H9 (cell line): Measurements from ENCODE around the gene LITAF. TPM values are rescaled to one million over a fixed set of nuclear protein-coding genes. Genes with fewer than 3 reads are reported as not detected.

Experiments used
- DNase-seq: peaks from one replicate; pipeline ENCODE4 v3.0.0-alpha.2; 2017
- H2AFZ ChIP-seq: one replicate; pipeline ENCODE4 v1.6.1; 2013; ENCODE audit warnings: mild to moderate bottlenecking, low read length, control low read depth, moderate library complexity
- H2AK5ac ChIP-seq: 2 replicates; pipeline ENCODE4 v1.6.1; 2013; ENCODE audit warnings: low read length, control low read depth, mixed read lengths; ENCODE audit not compliant: insufficient read length
- H2BK120ac ChIP-seq: one replicate; pipeline ENCODE4 v1.6.1; 2013; ENCODE audit warnings: low read depth, mild to moderate bottlenecking, low read length, control low read depth, inconsistent platforms; ENCODE audit not compliant: poor library complexity, severe bottlenecking
- H2BK12ac ChIP-seq: 2 replicates; pipeline ENCODE4 v1.6.1; 2013; ENCODE audit warnings: low read length, control low read depth, mixed read lengths, low read depth; ENCODE audit not compliant: insufficient read length
- H2BK15ac ChIP-seq: 2 replicates; pipeline ENCODE4 v1.6.1; 2013; ENCODE audit warnings: low read depth, low read length, control low read depth
- H2BK20ac ChIP-seq: one replicate; pipeline ENCODE4 v1.6.1; 2013; ENCODE audit warnings: low read depth, mild to moderate bottlenecking, low read length, control low read depth, inconsistent platforms; ENCODE audit not compliant: poor library complexity, severe bottlenecking
- H2BK5ac ChIP-seq: 2 replicates; pipeline ENCODE4 v1.6.1; 2013; ENCODE audit warnings: low read length, control low read depth, mixed read lengths; ENCODE audit not compliant: insufficient read length
- H3K14ac ChIP-seq: 2 replicates; pipeline ENCODE4 v1.6.1; 2013; ENCODE audit warnings: low read length, control low read depth; ENCODE audit not compliant: insufficient read depth
- H3K18ac ChIP-seq: 2 replicates; pipeline ENCODE4 v1.6.1; 2013; ENCODE audit warnings: low read depth, mild to moderate bottlenecking, mixed read lengths, low read length, control low read depth; ENCODE audit not compliant: insufficient read length
- H3K23ac ChIP-seq: 2 replicates; pipeline ENCODE4 v1.6.1; 2013; ENCODE audit warnings: low read length, control low read depth, mixed read lengths, low read depth; ENCODE audit not compliant: insufficient read length
- H3K23me2 ChIP-seq: 2 replicates; pipeline ENCODE4 v1.6.1; 2013; ENCODE audit warnings: low read depth, mild to moderate bottlenecking, mixed read lengths, low read length, control low read depth; ENCODE audit not compliant: insufficient read length, poor library complexity, severe bottlenecking
- H3K27ac ChIP-seq: 2 replicates; pipeline ENCODE4 v1.5.1; 2013; ENCODE audit warnings: low read length, control low read depth, mixed read lengths, low read depth; ENCODE audit not compliant: insufficient read length
- H3K27me3 ChIP-seq: 2 replicates; pipeline ENCODE4 v1.6.1; 2013; ENCODE audit warnings: low read length, control low read depth, inconsistent platforms; ENCODE audit not compliant: insufficient read depth
- H3K4ac ChIP-seq: 2 replicates; pipeline ENCODE4 v1.6.1; 2013; ENCODE audit warnings: low read depth, mild to moderate bottlenecking, control low read depth, inconsistent platforms, low read length, moderate library complexity
- H3K4me1 ChIP-seq: 2 replicates; pipeline ENCODE4 v1.6.1; 2013; ENCODE audit warnings: low read length, control low read depth, inconsistent platforms; ENCODE audit not compliant: insufficient read depth
- H3K4me2 ChIP-seq: 2 replicates; pipeline ENCODE4 v1.6.1; 2013; ENCODE audit warnings: low read length, control low read depth, mixed read lengths; ENCODE audit not compliant: insufficient read length, insufficient read depth
- H3K56ac ChIP-seq: 2 replicates; pipeline ENCODE4 v1.6.1; 2013; ENCODE audit warnings: low read depth, mild to moderate bottlenecking, mixed read lengths, low read length, control low read depth; ENCODE audit not compliant: insufficient read length
- H3K79me1 ChIP-seq: 2 replicates; pipeline ENCODE4 v1.6.1; 2013; ENCODE audit warnings: low read depth, mild to moderate bottlenecking, moderate library complexity, low read length, control low read depth, inconsistent platforms; ENCODE audit not compliant: insufficient read depth, poor library complexity, severe bottlenecking
- H3K79me2 ChIP-seq: 2 replicates; pipeline ENCODE4 v1.6.1; 2013; ENCODE audit warnings: low read length, control low read depth, inconsistent platforms; ENCODE audit not compliant: insufficient read depth
- H3K9ac ChIP-seq: 2 replicates; pipeline ENCODE4 v1.6.1; 2013; ENCODE audit warnings: low read length, control low read depth, mixed read lengths; ENCODE audit not compliant: insufficient read length; ENCODE audit errors: extremely low read depth
- H3K9me3 ChIP-seq: one replicate; pipeline ENCODE4 v1.6.1; 2013; ENCODE audit warnings: low read depth, low read length, inconsistent platforms; ENCODE audit not compliant: control insufficient read depth
- H3T11ph ChIP-seq: one replicate; pipeline ENCODE4 v1.6.1; 2013; ENCODE audit warnings: mild to moderate bottlenecking, low read length, control low read depth, inconsistent platforms
- H4K20me1 ChIP-seq: one replicate; pipeline ENCODE4 v1.6.1; 2013; ENCODE audit not compliant: control insufficient read depth, insufficient read length, insufficient read depth
- H4K5ac ChIP-seq: 2 replicates; pipeline ENCODE4 v1.6.1; 2013; ENCODE audit warnings: low read depth, mild to moderate bottlenecking, mixed read lengths, low read length, control low read depth; ENCODE audit not compliant: insufficient read length
- H4K8ac ChIP-seq: replicated peaks from 2 replicates; pipeline ENCODE4 v1.6.1; 2013; ENCODE audit warnings: low read length, control low read depth, mixed read lengths, low read depth; ENCODE audit not compliant: insufficient read length
- H4K91ac ChIP-seq: 2 replicates; pipeline ENCODE4 v1.6.1; 2013; ENCODE audit warnings: low read depth, mild to moderate bottlenecking, moderate library complexity, mixed read lengths, low read length, control low read depth; ENCODE audit not compliant: insufficient read length
- H3K27ac Mint-ChIP-seq, 3 experiments: 2 replicates in 2 of 3; 3 replicates in 1 of 3; pipeline ENCODE4 v1.8.0; 2020 to 2021; ENCODE audit warnings: mixed read lengths in 3 of 3, mild to moderate bottlenecking in 1 of 3, moderate library complexity in 1 of 3
- H3K27me3 Mint-ChIP-seq: 2 replicates; pipeline ENCODE4 v1.8.0; 2021; ENCODE audit warnings: low read depth, mild to moderate bottlenecking, moderate library complexity, mixed read lengths
- H3K36me3 Mint-ChIP-seq, 3 experiments: 2 replicates in 2 of 3; 3 replicates in 1 of 3; pipeline ENCODE4 v1.8.0; 2020 to 2021; ENCODE audit warnings: low read depth in 3 of 3, mixed read lengths in 3 of 3; ENCODE audit not compliant: insufficient read depth in 1 of 3
- H3K4me1 Mint-ChIP-seq, 2 experiments: 2 replicates each; pipeline ENCODE4 v1.8.0; 2020; ENCODE audit warnings: mixed read lengths in 2 of 2
- H3K4me3 Mint-ChIP-seq, 2 experiments: 2 replicates in 1 of 2; 3 replicates in 1 of 2; pipeline ENCODE4 v1.8.0; 2020 to 2021; ENCODE audit warnings: mild to moderate bottlenecking in 2 of 2, mixed read lengths in 2 of 2, moderate library complexity in 1 of 2
- H3K9me3 Mint-ChIP-seq, 2 experiments: 2 replicates in 1 of 2; 3 replicates in 1 of 2; pipeline ENCODE4 v1.8.0; 2020; ENCODE audit warnings: mild to moderate bottlenecking in 2 of 2, mixed read lengths in 2 of 2, moderate library complexity in 1 of 2
- CTCF ChIP-seq: fragments of 200-600 bp; sonication (generic); conservative IDR thresholded peaks from 3 replicates; pipeline ENCODE4 v1.8.0; 2021; ENCODE audit warnings: antibody characterized with exemption, mild to moderate bottlenecking
- WGBS: extraction: QIAGEN DNeasy Blood & Tissue Kit; methylation state at CpG from one replicate; pipeline ENCODE4 v1.1.7; 2013; ENCODE audit warnings: missing lambda C conversion rate, low lambda C conversion rate, mixed read lengths; ENCODE audit not compliant: insufficient read length; ENCODE audit errors: extremely low coverage; 5-methylcytosine and 5-hydroxymethylcytosine counted together
- total RNA-seq: library from RNA; stranded (reverse); gene quantifications from 2 replicates; pipeline ENCODE4 v1.2.1, GENCODE V29; 2021

The LITAF gene
- total RNA-seq, 1 experiment from 2014 or later: 249 TPM

- no peak for DNase-seq
- H3K36me3 Mint-ChIP-seq: peaks cover 0 to 60% (median 43%) of the 10 kb centered on the region in 3 experiments; a peak in 5 of 7 replicates
These were observed 10.1 kb downstream of the LITAF start for GRCh38 chr16:11576427-11577289.

More at GRCh38 chr16:11576427-11577289, 10.1 kb downstream of the LITAF start:
- no peak overlapping the region for H4K5ac ChIP-seq
- Mint-ChIP-seq H3K9me3 (peaks cover 0 to 7% of the 10 kb centered on the region in 2 experiments; a peak in 1 of 5 replicates), H3K4me1 (peaks cover 35 to 46% of the 10 kb centered on the region in 2 experiments), H3K27ac (peak overlapping the region in 2 of 3 experiments; percentile 2 to 61; a peak in 3 of 7 replicates), H3K27me3 (no peaks in the 10 kb centered on the region), H3K4me3 (no peak overlapping the region)
- H3K79me2 ChIP-seq: peaks cover 3% of the 10 kb centered on the region; the same call in 1 of the 2 replicates
- H3K4me1 ChIP-seq: peaks cover 2% of the 10 kb centered on the region; the same call in 1 of the 2 replicates
- H2BK15ac ChIP-seq: no peak overlapping the region
- H4K20me1 ChIP-seq: no peaks in the 10 kb centered on the region
- H3K56ac ChIP-seq: no peak overlapping the region
- no peak overlapping the region for H2BK12ac ChIP-seq
- H3K9ac ChIP-seq: no peak overlapping the region
- H2AK5ac ChIP-seq: no peak overlapping the region
- no peak overlapping the region for H2BK20ac ChIP-seq
- no peak for TF ChIP-seq CTCF
- no peak overlapping the region for H2AFZ ChIP-seq
- H4K91ac ChIP-seq: no peak overlapping the region
- no peak overlapping the region for H3K14ac ChIP-seq
- no peak overlapping the region for H3K18ac ChIP-seq
- H3K23me2 ChIP-seq: no peaks in the 10 kb centered on the region
- no peak overlapping the region for H2BK5ac ChIP-seq
- no peak overlapping the region for H4K8ac ChIP-seq
- no peak overlapping the region for H2BK120ac ChIP-seq
- no peaks in the 10 kb centered on the region for H3K79me1 ChIP-seq
- no peaks in the 10 kb centered on the region for H3K27me3 ChIP-seq
- H3K27ac ChIP-seq: no peak overlapping the region
- H3K4me2 ChIP-seq: no peak overlapping the region
- H3K4ac ChIP-seq: no peak overlapping the region
- H3K9me3 ChIP-seq: no peaks in the 10 kb centered on the region
- no peak overlapping the region for H3T11ph ChIP-seq
- no CpG with 5 or more reads among the region's 9 CpGs for WGBS
- H3K23ac ChIP-seq: no peak overlapping the region
